CD4-positive, alpha-beta T cell treated with Interleukin-6 at 100 ng/mL for 8 hours (primary cell): ENCODE data around the gene IDE.
A peak's percentile ranks its signal among the peaks of the same experiment; 100 is the strongest.
"Not testable (repeated sequence)": the region's sequence is repeated elsewhere in the genome, so short reads cannot be mapped to it uniquely, and the experiment has no call there.

Experiments
- DNase-seq: peaks from one replicate; pipeline ENCODE4 v3.0.0-alpha.2; 2020; ENCODE audit warnings: mixed read lengths, low spot score

The IDE gene

DNA sequence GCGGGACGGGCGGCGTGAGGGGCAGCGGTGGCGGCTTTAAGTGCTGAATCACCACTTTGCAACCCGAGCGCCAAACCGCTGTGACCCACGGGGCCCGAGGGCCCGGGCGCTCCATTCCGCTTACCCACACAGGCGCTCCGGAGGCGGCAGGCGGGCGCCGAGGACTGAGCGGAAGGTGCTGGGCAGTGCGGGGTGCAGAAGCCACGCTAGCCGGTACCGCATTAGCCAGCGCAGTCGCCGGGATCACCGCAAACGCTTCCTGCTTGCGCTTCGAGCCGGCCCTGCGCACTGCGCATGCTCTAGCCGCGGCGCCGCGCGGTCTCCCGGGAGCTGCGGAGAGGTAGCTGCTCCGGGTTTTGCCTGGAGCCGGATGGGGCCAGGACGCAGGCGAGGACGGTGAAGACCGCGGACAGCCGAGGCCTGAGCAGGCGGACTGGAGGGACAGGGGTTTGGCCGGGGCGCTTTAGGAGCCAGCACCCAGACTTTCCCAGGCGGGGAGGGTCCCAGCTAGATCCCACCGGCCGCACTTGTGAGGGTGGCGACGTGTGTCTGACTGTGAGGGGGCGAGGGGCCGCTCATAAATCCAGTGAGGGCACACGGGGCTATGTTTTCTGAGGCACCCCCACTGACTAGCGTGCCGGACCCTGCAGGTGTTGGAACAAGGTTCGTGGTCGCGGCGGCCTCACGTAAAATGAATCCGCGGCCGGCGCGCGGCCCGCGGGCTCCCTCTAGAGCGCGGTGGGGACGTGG is at the start of gene IDE:
Gene IDE, minus strand, starts transcription at position 296 of the 750 bp plus-strand sequence. Its CDS starts 74 bp downstream, at position 222.
- peak; percentile 78 for DNase-seq

GRCh38 chr10:92619368-92619767 is 45.5 kb upstream of the IDE start:
- no peak for DNase-seq

DNA sequence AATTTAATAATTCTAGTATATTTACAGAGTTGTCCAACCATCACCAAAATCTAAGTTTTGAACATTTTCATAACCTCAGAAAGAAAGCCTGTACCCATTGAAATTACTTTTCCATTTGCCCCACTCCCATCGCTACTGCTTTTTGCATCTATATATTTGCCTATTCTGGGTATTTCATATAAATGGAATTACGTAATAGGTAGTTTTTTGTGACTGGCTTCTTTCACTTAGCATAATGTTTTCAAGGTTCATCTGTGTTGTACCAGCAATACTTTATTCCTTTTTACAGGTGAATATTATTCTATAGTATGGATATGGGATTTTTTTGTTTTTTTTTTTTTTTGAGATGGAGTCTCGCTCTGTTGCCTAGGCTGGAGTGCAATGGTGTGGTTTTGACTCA is 41.6 kb upstream of the IDE start:
- DNase-seq = no peak

- no peak for DNase-seq
Observed at GRCh38 chr10:92604841-92605240, 30.9 kb upstream of the IDE start.

- no peak for DNase-seq
Observed at GRCh38 chr10:92598321-92598720, 24.4 kb upstream of the IDE start.

GRCh38 chr10:92595505-92595904 is 21.6 kb upstream of the IDE start:
- no peak for DNase-seq

- DNase-seq = no peak
Observed at GRCh38 chr10:92593619-92594588, 20.0 kb upstream of the IDE start.

DNA sequence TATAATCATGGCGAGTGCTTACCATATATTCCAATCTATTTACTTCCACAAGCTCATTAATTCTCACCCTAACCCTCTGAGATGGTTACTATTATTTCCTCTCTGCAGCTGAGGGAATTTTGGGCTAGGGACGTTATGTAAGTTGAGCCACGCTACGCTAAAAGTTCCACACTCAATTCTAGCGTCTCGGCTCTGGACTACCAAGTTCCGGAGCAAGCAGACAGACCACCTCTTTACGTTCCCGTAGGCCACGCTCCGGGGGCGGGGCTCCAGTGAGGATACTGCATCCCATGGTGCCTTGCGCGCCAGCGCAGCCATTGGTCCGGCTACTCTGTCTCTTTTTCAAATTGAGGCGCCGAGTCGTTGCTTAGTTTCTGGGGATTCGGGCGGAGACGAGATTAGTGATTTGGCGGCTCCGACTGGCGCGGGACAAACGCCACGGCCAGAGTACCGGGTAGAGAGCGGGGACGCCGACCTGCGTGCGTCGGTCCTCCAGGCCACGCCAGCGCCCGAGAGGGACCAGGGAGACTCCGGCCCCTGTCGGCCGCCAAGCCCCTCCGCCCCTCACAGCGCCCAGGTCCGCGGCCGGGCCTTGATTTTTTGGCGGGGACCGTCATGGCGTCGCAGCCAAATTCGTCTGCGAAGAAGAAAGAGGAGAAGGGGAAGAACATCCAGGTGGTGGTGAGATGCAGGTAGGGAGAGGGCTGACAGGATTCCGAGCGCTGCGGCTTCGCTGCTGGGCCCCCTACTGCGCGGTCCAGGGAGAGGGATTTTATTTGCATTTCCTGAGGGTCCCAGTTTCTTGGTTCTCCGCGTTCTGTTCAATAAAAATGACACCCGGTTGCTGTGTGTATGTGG is 19.1 kb upstream of the IDE start, which contains the start of gene KIF11:
Gene KIF11, plus strand, starts transcription at position 370 of the 858 bp plus-strand sequence. Its CDS starts 246 bp downstream, at position 616.
- DNase-seq = peak; percentile 95

- peak; percentile 88 for DNase-seq
Observed at GRCh38 chr10:92591550-92592022, 17.7 kb upstream of the IDE start.

DNA sequence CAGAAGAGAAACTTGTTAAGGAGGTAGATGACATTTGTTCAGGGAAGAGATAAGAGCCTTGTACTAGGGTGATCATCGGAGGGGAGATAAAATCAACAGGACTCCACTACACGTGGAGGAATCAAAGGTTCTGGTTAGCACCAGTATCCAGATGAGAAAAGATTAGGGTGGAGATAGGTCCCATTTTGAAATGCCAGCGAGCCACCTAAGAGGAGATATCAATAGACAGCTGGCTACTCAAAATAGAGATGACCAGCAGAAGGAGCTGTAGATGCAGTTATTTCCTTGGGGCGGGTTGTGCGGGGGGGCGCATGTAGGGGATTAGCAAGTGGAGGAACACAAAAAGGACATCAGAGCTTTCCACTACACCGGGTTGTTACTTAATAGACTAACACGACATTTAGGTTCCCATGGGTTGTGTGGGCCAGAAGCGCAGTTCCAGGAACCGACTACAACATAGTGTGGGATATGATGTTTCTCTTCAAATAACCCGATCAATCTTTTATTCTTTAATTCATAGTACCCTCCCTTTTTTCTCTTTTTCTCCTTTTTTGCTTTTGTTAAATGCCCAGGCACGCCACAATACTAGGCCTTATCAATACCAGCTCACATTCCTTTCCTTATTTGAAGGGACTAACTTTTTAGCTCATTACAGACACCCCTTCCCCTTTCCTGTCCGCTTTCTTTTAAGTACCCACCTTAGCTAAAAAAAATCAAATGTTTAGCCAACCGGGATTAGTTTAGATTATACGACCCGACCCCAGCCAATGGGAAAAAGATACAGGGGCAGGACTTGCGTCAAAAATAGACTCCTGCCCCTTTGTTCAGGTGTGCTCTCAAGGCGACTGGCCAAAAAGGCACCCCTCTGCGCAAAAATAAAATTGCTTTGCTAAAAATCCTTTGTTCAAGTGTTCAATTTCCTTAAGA is 17.0 kb upstream of the IDE start:
- no peak for DNase-seq

DNA sequence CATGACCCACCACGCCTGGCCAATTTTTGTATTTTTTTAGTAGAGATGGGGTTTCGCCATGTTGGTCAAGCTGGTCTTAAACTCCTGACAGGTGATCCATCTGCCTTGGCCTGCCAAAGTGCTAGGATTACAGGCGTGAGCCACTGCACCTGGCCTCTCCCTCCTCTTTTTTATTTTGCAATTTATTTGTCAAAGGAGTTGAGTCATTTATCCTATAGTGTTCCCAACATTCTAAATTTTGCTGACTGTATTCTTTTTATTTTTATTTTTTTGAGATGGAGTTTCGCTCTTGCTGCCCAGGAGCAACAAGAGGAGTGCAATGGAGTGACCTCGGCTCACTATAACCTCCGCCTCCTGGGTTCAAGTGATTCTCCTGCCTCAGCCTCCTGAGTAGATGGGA is 8.5 kb upstream of the IDE start:
- DNase-seq = not testable (repeated sequence)

DNA sequence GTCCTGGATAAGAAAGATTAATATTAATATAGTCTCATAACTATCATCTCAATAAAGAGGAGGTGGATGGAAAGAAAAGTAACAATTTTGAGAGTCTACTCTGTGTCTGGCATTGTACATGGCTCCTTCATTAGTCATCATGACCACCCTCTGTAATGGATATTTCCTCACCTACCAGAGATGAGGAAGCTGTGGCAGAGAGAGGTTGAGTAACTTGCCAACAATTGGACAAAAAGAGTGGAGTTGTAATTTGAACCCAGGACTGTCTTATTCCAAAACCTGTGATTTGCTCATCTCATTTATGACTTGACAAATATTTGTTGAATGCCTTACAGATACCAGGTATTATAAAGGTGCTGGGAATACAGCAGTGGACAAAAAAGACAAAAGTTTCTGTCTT is 2.1 kb upstream of the IDE start:
- no peak for DNase-seq

GRCh38 chr10:92574548-92575261 is 812 bp upstream of the IDE start:
- peak; percentile 25 for DNase-seq

DNA sequence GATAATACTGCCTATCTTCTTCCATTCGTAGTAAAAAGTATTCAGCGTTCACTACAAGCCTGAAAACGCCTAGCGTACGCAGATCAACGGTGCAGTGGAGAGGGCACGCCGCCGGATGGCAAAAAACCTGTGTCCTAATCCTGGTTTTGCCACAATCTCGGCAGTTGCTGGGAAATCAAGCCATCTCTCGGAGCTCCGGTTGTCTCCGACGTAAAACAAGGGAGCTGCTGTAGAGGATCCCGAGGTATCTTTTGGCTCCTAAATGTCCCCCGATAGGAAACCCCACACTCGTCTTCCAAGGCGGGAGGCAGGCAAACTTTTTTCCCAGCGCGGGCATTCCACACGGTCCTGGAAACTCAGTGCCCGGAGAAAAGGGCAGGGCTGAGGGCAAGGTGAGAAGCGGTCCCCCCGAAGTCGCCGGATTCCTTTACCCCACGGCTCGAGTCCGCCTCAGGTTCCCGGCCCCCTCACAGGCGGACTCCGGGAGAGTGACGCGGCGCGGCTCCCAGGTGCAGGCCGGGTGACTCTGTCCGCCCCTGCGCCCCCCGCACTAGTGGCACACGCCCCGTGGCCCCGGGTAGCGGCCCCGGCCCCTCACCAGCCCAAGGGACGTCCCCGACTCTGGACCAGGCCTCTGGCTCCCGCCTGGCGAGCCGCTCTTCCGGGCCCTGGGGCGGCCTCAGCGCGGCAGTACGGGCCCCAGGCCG is 649 bp downstream of the IDE start:
- DNase-seq = no peak

GRCh38 chr10:92572362-92573090 is 1.4 kb downstream of the IDE start:
- DNase-seq = no peak

DNA sequence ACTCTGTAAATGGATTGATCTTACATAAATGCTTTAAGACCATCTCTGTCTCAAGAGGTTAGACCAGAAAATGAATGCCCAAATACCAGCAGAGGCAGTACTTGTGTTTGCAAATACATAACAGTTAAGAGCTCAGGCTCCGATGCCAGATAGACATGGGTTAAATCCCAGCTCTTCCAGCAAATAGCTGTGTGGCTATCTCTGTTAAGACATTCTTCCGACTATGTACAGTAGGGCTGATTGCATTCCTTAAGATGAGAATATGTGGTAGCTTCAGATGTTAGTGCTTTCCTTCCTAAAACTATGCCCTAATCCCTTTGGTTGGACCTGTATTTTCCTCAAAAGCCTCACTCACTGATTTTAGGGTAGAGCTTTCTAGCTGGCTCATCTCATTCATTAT is 2.2 kb downstream of the IDE start:
- no peak for DNase-seq

DNA sequence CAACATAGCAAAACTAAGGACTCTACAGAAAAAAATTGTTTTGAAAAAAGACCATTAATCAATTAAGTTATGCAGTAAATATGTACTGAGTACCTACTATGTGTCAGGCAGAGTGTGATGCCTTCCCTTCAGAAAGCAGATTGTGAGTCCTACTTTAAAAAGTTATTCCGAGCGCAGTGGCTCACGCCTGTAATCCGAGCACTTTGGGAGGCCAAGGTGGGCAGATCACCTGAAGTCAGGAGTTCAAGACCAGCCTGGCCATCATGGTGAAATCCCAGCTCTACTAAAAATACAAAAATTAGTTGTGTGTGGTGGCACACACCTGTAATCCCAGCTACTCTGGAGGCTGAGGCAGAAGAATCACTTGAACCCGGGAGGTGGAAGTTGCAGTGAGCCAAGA is 4.2 kb downstream of the IDE start:
- DNase-seq = not testable (repeated sequence)

DNA sequence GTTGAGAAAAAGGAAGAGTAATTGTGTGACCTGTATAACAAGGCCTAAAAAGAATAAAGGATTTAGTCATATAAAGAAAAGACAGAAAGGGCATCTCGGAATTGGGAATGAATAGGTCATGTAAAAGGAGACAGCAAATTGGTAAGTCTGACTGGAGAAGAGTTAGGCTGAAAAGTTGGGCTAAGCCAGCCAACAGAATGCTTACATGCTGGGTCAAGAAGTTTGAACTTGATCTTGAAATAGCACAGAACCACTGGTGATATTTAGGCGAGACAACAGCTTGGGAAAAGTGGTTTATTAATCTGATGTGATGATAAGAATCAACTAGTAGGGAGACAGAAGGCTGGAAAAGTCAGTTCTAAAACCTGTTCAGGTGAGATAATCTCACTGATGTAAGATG is 4.8 kb downstream of the IDE start:
- DNase-seq = no peak
